HG02610 (cell line): Measurements from ENCODE around the gene MEGF11.

Experiments
- ATAC-seq: cut with Tn5 transposase; IDR thresholded peaks from one replicate; pipeline ENCODE4 v1.9.1; 2021; ENCODE audit warnings: mild to moderate bottlenecking, moderate library complexity; ENCODE audit not compliant: unreplicated experiment

MEGF11 gene

GRCh38 chr15:66039117-66039871 lies 214.3 kb downstream of the MEGF11 start:
- no peak for ATAC-seq

GRCh38 chr15:66038387-66039116 lies 215.0 kb downstream of the MEGF11 start:
- ATAC-seq = no peak

GRCh38 chr15:66036859-66037258 lies 216.7 kb downstream of the MEGF11 start:
- ATAC-seq = no peak

GRCh38 chr15:66035901-66036300 lies 217.6 kb downstream of the MEGF11 start:
- ATAC-seq = no peak

- ATAC-seq = no peak
Observed at GRCh38 chr15:66033143-66033542, 220.4 kb downstream of the MEGF11 start.

GRCh38 chr15:66032006-66032405 lies 221.5 kb downstream of the MEGF11 start:
- ATAC-seq = no peak

GRCh38 chr15:66030650-66031049 lies 222.9 kb downstream of the MEGF11 start:
- no peak for ATAC-seq

GRCh38 chr15:66029650-66030049 lies 223.9 kb downstream of the MEGF11 start:
- ATAC-seq = no peak

GRCh38 chr15:66027268-66027805 lies 226.2 kb downstream of the MEGF11 start:
- ATAC-seq = no peak

GRCh38 chr15:66025972-66026371 lies 227.6 kb downstream of the MEGF11 start:
- ATAC-seq = no peak

GRCh38 chr15:66025015-66025452 lies 228.5 kb downstream of the MEGF11 start:
- no peak for ATAC-seq

GRCh38 chr15:66024116-66024515 lies 229.4 kb downstream of the MEGF11 start:
- no peak for ATAC-seq

- no peak for ATAC-seq
Observed at GRCh38 chr15:66023311-66023972, 230.1 kb downstream of the MEGF11 start.

GRCh38 chr15:66022163-66022525 lies 231.4 kb downstream of the MEGF11 start:
- no peak for ATAC-seq

- no peak for ATAC-seq
Observed at GRCh38 chr15:66021496-66022162, 231.9 kb downstream of the MEGF11 start.

- no peak for ATAC-seq
Observed at GRCh38 chr15:66019826-66020398, 233.6 kb downstream of the MEGF11 start.

GRCh38 chr15:66019368-66019767 lies 234.2 kb downstream of the MEGF11 start:
- no peak for ATAC-seq

- no peak for ATAC-seq
Observed at GRCh38 chr15:66018488-66018797, 235.1 kb downstream of the MEGF11 start.

GRCh38 chr15:66017792-66018487 lies 235.6 kb downstream of the MEGF11 start:
- no peak for ATAC-seq

GRCh38 chr15:66017000-66017399 lies 236.6 kb downstream of the MEGF11 start:
- ATAC-seq = no peak
